CD4-positive, alpha-beta T cell treated with Interleukin-15 for 1 hour (primary cell): ENCODE measurements around the gene OPRD1.
"Not testable (repeated sequence)": the region's sequence is repeated elsewhere in the genome, so short reads cannot be mapped to it uniquely, and the experiment has no call there.

Experiments used
- DNase-seq: peaks from one replicate; pipeline ENCODE4 v3.0.0-alpha.2; 2020

OPRD1 gene

GRCh38 chr1:28803051-28803450, 8.9 kb upstream of the OPRD1 start:
- no peak for DNase-seq

- no peak for DNase-seq
Measured at GRCh38 chr1:28803662-28804061, 8.3 kb upstream of the OPRD1 start.

- no peak for DNase-seq
Measured at GRCh38 chr1:28804071-28804470, 7.9 kb upstream of the OPRD1 start.

GRCh38 chr1:28807046-28807445, 4.9 kb upstream of the OPRD1 start:
- no peak for DNase-seq

GRCh38 chr1:28807986-28808385, 4.0 kb upstream of the OPRD1 start:
- no peak for DNase-seq

GRCh38 chr1:28811369-28811765, 603 bp upstream of the OPRD1 start:
- DNase-seq, result no peak

- no peak for DNase-seq
Measured at GRCh38 chr1:28812669-28813468, 899 bp downstream of the OPRD1 start.

GRCh38 chr1:28813931-28814465, 2.0 kb downstream of the OPRD1 start:
- no peak for DNase-seq

GRCh38 chr1:28815533-28816185, 3.7 kb downstream of the OPRD1 start:
- no peak for DNase-seq

GRCh38 chr1:28817133-28817532, 5.2 kb downstream of the OPRD1 start:
- no peak for DNase-seq

- no peak for DNase-seq
Measured at GRCh38 chr1:28819020-28819419, 7.0 kb downstream of the OPRD1 start.

- no peak for DNase-seq
Measured at GRCh38 chr1:28822799-28823198, 10.8 kb downstream of the OPRD1 start.

- not testable (repeated sequence) for DNase-seq
Measured at GRCh38 chr1:28824061-28824460, 12.1 kb downstream of the OPRD1 start.

GRCh38 chr1:28828227-28828858, 16.4 kb downstream of the OPRD1 start:
- DNase-seq, result not testable (repeated sequence)

GRCh38 chr1:28830814-28831213, 18.8 kb downstream of the OPRD1 start:
- no peak for DNase-seq

- no peak for DNase-seq
Measured at GRCh38 chr1:28832966-28833365, 21.0 kb downstream of the OPRD1 start.

GRCh38 chr1:28833381-28833780, 21.4 kb downstream of the OPRD1 start:
- DNase-seq, result no peak

GRCh38 chr1:28835237-28835650, 23.3 kb downstream of the OPRD1 start:
- no peak for DNase-seq

GRCh38 chr1:28836421-28836956, 24.5 kb downstream of the OPRD1 start:
- DNase-seq, result no peak

GRCh38 chr1:28840928-28841544, 29.1 kb downstream of the OPRD1 start:
- no peak for DNase-seq

GRCh38 chr1:28845786-28846543, 34.0 kb downstream of the OPRD1 start:
- no peak for DNase-seq

- not testable (repeated sequence) for DNase-seq
Measured at GRCh38 chr1:28847207-28847606, 35.2 kb downstream of the OPRD1 start.
